HEK293T (cell line): ENCODE data around the gene SMAD3.
A peak's percentile ranks its signal among the peaks of the same experiment; 100 is the strongest.

ENCODE experiments used
- ARNT ChIP-seq: fragments of 450-650 bp; IDR thresholded peaks from 2 replicates; pipeline ENCODE4 v1.6.1; 2017; ENCODE audit warnings: mild to moderate bottlenecking
- BHLHE40 ChIP-seq: fragments of 450-650 bp; IDR thresholded peaks from 2 replicates; pipeline ENCODE4 v1.6.1; 2016; ENCODE audit warnings: mild to moderate bottlenecking, moderate library complexity, borderline replicate concordance
- ELF4 ChIP-seq: fragments of 450-650 bp; IDR thresholded peaks from 2 replicates; pipeline ENCODE4 v1.6.1; 2017; ENCODE audit warnings: antibody characterized with exemption
- FOXA1 ChIP-seq: fragments of 450-650 bp; IDR thresholded peaks from 2 replicates; pipeline ENCODE4 v1.6.1; 2016; ENCODE audit warnings: mild to moderate bottlenecking
- FOXK2 ChIP-seq: fragments of 450-650 bp; IDR thresholded peaks from 2 replicates; pipeline ENCODE4 v1.6.1; 2016; ENCODE audit warnings: mild to moderate bottlenecking
- FOXM1 ChIP-seq: fragments of 450-650 bp; IDR thresholded peaks from 2 replicates; pipeline ENCODE4 v1.6.1; 2017; ENCODE audit warnings: mild to moderate bottlenecking, borderline replicate concordance
- LEF1 ChIP-seq: fragments of 450-650 bp; IDR thresholded peaks from 2 replicates; pipeline ENCODE4 v1.6.1; 2017; ENCODE audit warnings: mild to moderate bottlenecking, borderline replicate concordance
- NFRKB ChIP-seq: fragments of 450-650 bp; IDR thresholded peaks from 2 replicates; pipeline ENCODE4 v1.6.1; 2016; ENCODE audit warnings: mild to moderate bottlenecking, moderate library complexity
- PKNOX1 ChIP-seq: fragments of 450-650 bp; IDR thresholded peaks from 2 replicates; pipeline ENCODE4 v1.6.1; 2016
- SP1 ChIP-seq: fragments of 450-650 bp; IDR thresholded peaks from 2 replicates; pipeline ENCODE4 v1.6.1; 2017
- SUZ12 ChIP-seq: fragments of 450-650 bp; IDR thresholded peaks from 2 replicates; pipeline ENCODE4 v1.6.1; 2016; ENCODE audit warnings: mild to moderate bottlenecking
- TARDBP ChIP-seq: fragments of 450-650 bp; IDR thresholded peaks from 2 replicates; pipeline ENCODE4 v1.6.1; 2016
- ZNF384 ChIP-seq: fragments of 450-650 bp; IDR thresholded peaks from 2 replicates; pipeline ENCODE4 v1.6.1; 2016

- TF ChIP-seq NFRKB (no peak), SUZ12 (no peak), SP1 (no peak), BHLHE40 (no peak), LEF1 (no peak), PKNOX1 (peak; percentile 82), ARNT (no peak), FOXK2 (no peak), FOXM1 (no peak), TARDBP (no peak), ELF4 (no peak), FOXA1 (no peak), ZNF384 (no peak)
Observed at GRCh38 chr15:67066041-67066958, 898 bp downstream of the SMAD3 start.
